ENCODE data around the gene SLMAP. TPM values are rescaled to one million over a fixed set of nuclear protein-coding genes. Genes with fewer than 3 reads are reported as not detected.

The SLMAP gene
- total and polyA plus RNA-seq, 5 donors, result 112 to 414 (median 244) TPM

DNA sequence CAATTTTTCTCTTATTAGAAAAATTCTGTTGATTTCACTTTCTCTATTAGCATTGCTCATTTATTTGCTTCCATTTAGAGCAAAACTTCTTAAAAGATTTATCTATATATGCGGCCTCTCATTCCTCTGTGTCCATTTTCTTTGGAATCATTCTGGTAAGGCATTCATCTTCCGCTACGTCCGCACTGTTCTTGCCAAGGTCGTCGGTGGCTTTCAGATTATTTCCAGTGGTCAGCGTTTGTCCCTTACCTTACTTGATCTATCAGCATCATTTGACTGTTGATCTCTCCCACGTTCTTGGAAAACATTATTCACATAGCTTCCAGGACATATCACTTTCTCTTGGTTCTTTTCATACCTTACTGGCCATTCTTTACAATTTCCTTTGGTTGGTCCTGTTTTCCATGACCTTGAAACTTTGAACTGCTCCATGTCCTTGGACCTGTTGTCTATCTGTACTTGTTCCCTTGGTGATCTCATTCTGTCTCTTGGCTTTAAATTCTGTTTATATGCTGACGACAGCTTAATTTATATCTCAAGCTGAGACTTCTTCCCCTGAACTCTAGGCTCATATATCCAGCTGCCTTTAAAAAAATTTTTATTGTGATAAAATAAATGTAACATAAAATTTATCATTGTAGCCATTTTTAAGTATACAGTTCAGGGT, 54.5 kb downstream of the SLMAP start:
- 74% methylated on average over 9 of the region's 9 CpGs for WGBS
- H3K4me3 ChIP-seq (ENCODE audit: low read length), result no peak overlapping the region
- DNase-seq (no peak), ATAC-seq (no peak)
- no peaks in the 10 kb centered on the region for H3K27me3 ChIP-seq (ENCODE audit: control insufficient read depth, insufficient read depth)
- no peaks in the 10 kb centered on the region for H3K9me3 ChIP-seq (ENCODE audit: control insufficient read depth, low read length)
- intact Hi-C loops (cut with DNase I), result no loop called here
- H3K4me1 ChIP-seq (ENCODE audit: control insufficient read depth, insufficient read depth, low read length), result peaks cover 5% of the 10 kb centered on the region
- no peak overlapping the region for H3K27ac ChIP-seq (ENCODE audit: low read length)

DNA sequence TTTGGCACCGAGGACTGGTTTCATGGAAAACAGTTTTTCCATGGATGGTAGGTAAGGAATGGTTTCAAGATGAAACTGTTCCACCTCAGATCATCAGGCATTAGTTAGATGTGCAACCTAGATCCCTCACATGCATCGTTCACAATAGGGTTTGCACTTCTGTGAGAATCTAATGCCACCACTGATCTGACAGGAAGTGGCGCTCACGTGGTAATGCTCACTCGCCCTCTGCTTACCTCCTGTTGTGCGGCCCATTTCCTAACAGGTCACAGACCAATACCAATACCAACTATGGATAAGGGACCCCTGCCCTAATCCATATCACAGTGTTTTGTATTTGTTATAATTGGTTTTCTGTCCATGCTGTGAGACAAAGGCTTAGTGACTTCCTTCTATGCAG, 58.9 kb downstream of the SLMAP start:
- peaks cover 2% of the 10 kb centered on the region for H3K4me1 ChIP-seq (ENCODE audit: control insufficient read depth, insufficient read depth, low read length)
- DNase-seq, result no peak
- no peak overlapping the region for H3K27ac ChIP-seq (ENCODE audit: low read length)
- intact Hi-C loops (cut with DNase I), result no loop called here
- 84% methylated on average over 6 of the region's 6 CpGs for WGBS
- no peak for ATAC-seq
- H3K4me3 ChIP-seq (ENCODE audit: low read length), result no peak overlapping the region
- H3K9me3 ChIP-seq (ENCODE audit: control insufficient read depth, low read length), result no peaks in the 10 kb centered on the region
- H3K27me3 ChIP-seq (ENCODE audit: control insufficient read depth, insufficient read depth), result no peaks in the 10 kb centered on the region

DNA sequence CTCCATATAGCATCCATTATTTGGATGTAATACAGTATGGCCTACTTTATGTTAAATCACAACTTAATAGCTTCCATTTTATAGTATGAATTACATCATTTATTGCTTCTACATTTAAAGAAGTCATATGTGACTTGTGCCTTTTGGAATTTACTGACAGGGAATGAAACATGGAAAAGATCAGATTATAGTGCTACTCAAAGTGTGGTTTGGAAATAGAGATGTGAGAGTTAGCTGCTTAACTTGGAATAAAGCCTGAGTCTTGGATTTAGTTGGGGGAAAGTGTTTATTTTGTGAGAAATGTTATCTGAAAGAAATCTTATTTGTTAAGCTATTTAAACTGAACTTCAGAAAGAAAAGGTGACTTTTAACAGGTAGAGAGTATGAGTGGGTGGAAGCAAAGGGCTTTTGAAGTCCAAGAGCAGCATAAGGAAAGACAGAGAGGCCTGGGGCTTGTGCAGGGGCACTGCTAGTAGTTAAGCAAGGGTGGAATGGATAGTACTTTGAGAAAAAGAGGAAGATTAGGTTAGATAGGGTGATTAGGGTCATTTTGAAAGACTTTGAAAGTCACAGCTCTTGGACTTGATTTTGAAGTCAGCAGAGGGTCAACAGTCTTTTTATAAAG, 60.5 kb downstream of the SLMAP start:
- intact Hi-C loops (cut with DNase I), result no loop called here
- DNase-seq (no peak), ATAC-seq (no peak)
- Histone ChIP-seq H3K4me3 (ENCODE audit: low read length) (no peak overlapping the region), H3K27me3 (ENCODE audit: control insufficient read depth, insufficient read depth) (no peaks in the 10 kb centered on the region), H3K4me1 (ENCODE audit: control insufficient read depth, insufficient read depth, low read length) (peaks cover 6% of the 10 kb centered on the region), H3K27ac (ENCODE audit: low read length) (no peak overlapping the region), H3K9me3 (ENCODE audit: control insufficient read depth, low read length) (no peaks in the 10 kb centered on the region)

DNA sequence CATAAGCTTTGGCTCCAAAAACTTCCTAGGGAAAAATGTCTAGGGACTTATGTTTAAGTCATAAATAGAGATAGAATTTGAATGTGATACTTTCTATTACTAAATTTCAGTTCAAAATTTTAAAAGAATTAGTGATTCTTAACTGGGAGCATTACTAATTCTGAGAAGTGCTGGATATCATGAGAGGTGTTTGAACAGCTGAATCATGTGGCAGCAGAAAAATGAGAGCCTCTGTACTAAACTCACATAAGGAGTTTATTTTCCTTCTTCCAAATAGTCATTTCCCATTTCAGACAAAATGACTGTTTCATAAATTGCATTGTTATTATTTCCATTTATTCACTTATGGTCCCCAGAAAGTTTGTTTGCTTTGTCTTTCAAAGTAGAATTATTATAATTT, 62.7 kb downstream of the SLMAP start:
- ATAC-seq (no peak), DNase-seq (no peak)
- intact Hi-C loops (cut with DNase I), result no loop called here
- H3K9me3 ChIP-seq (ENCODE audit: control insufficient read depth, low read length), result no peaks in the 10 kb centered on the region
- H3K4me3 ChIP-seq (ENCODE audit: low read length), result no peak overlapping the region
- H3K27me3 ChIP-seq (ENCODE audit: control insufficient read depth, insufficient read depth), result no peaks in the 10 kb centered on the region
- H3K4me1 ChIP-seq (ENCODE audit: control insufficient read depth, insufficient read depth, low read length), result peaks cover 8% of the 10 kb centered on the region
- no peak overlapping the region for H3K27ac ChIP-seq (ENCODE audit: low read length)

DNA sequence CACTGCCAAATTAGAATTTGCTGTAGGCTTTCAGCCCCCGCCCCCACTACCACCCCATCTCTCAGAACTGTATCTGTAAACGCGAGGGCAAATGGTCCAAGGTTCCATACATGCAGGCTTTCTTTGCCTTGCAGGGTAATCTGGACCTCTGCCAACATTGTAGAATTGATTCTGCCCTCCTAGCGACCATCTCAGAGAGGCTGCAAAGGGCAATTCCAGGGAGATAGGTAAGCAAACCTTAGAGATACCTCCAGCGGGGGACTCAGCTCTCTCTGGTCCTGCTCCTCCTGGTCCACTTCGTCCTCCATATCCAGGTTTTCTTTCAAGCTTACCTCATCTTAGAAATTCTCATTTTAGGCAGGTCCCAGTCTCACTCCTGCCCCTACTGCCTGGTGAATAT, 64.4 kb downstream of the SLMAP start:
- ATAC-seq (no peak), DNase-seq (no peak)
- H3K27ac ChIP-seq (ENCODE audit: low read length), result no peak overlapping the region
- no peak overlapping the region for H3K4me3 ChIP-seq (ENCODE audit: low read length)
- H3K27me3 ChIP-seq (ENCODE audit: control insufficient read depth, insufficient read depth), result no peaks in the 10 kb centered on the region
- H3K9me3 ChIP-seq (ENCODE audit: control insufficient read depth, low read length), result no peaks in the 10 kb centered on the region
- WGBS, result 85% methylated on average over 6 of the region's 6 CpGs
- peaks cover 6% of the 10 kb centered on the region for H3K4me1 ChIP-seq (ENCODE audit: control insufficient read depth, insufficient read depth, low read length)
- intact Hi-C loops (cut with DNase I), result loop anchor here in 1 of 4 donors (10.0 kb wide), 1 partner anchor 176 kb away; no protein-coding TSS in a partner anchor

DNA sequence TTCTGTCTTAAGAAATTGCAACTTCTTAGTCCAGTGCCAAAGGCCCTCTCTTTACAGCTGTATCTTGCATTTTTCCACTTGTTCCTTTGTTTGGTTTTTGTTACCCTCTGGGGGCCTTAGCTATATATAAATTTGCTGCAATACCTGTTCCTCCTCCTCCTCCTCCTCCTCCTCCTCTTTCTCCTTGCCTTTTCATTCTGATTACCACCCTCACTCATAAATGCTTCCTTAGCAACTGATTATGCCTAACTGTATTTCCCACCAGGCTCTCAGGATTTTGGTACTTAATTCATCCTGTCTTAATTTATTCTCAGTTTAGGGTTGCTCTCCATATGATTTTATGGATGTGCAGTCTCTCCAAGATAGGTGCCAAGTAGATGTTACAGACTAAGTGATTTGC, 65.7 kb downstream of the SLMAP start:
- intact Hi-C loops (cut with DNase I), result loop anchor here in 1 of 4 donors (10.0 kb wide), 1 partner anchor 177 kb away; no protein-coding TSS in a partner anchor
- no peak overlapping the region for H3K27ac ChIP-seq (ENCODE audit: low read length)
- H3K9me3 ChIP-seq (ENCODE audit: control insufficient read depth, low read length), result no peaks in the 10 kb centered on the region
- H3K4me3 ChIP-seq (ENCODE audit: low read length), result no peak overlapping the region
- DNase-seq, result no peak
- H3K27me3 ChIP-seq (ENCODE audit: control insufficient read depth, insufficient read depth), result no peaks in the 10 kb centered on the region
- ATAC-seq, result no peak
- peaks cover 6% of the 10 kb centered on the region for H3K4me1 ChIP-seq (ENCODE audit: control insufficient read depth, insufficient read depth, low read length)

DNA sequence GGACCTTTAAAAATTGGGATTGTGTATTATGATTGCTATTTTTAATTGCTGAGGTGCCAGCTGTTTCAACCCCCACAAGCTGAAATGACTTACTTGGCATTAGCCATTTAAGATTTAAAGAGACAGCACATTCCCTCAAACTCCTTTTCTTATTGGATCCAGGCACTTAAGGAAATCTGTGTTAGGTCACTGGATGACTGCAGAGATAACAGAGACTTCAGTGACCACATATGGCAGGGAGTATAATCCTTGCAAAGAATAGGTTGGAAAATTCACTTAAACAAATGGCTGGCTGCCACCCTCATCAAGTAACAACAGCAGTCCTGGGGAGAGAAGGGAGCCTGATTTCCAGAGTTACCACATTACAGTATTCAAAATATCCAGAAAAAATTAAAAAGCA, 66.6 kb downstream of the SLMAP start:
- no peak overlapping the region for H3K27ac ChIP-seq (ENCODE audit: low read length)
- intact Hi-C loops (cut with DNase I), result loop anchor here in 1 of 4 donors (10.0 kb wide), 1 partner anchor 178 kb away; no protein-coding TSS in a partner anchor
- peaks cover 6% of the 10 kb centered on the region for H3K4me1 ChIP-seq (ENCODE audit: control insufficient read depth, insufficient read depth, low read length)
- H3K4me3 ChIP-seq (ENCODE audit: low read length), result no peak overlapping the region
- ATAC-seq (no peak), DNase-seq (no peak)
- H3K9me3 ChIP-seq (ENCODE audit: control insufficient read depth, low read length), result no peaks in the 10 kb centered on the region
- no peaks in the 10 kb centered on the region for H3K27me3 ChIP-seq (ENCODE audit: control insufficient read depth, insufficient read depth)

DNA sequence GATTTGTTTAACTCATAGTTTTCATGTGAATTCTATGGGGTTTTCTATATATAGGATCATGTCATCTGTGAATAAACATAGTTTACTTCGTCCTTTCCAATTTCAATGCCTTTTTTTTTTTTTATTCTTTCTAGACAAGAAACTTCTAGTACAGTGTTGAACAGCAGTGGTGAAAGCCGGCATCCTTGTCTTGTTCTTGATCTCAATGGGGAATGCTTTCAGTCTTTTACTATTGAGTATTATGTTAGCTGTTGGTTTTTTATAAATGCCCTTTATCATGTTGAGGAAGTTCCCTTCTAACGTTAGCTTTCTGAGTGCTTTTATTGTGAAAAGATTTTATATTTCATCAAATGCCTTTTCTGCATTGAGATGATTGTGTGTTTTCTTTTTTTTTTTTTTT, 69.0 kb downstream of the SLMAP start:
- Histone ChIP-seq H3K27ac (ENCODE audit: low read length) (no peak overlapping the region), H3K4me1 (ENCODE audit: control insufficient read depth, insufficient read depth, low read length) (peaks cover 6% of the 10 kb centered on the region), H3K27me3 (ENCODE audit: control insufficient read depth, insufficient read depth) (no peaks in the 10 kb centered on the region), H3K4me3 (ENCODE audit: low read length) (no peak overlapping the region), H3K9me3 (ENCODE audit: control insufficient read depth, low read length) (no peaks in the 10 kb centered on the region)
- DNase-seq (no peak), ATAC-seq (no peak)
- WGBS, result 47% methylated on average over 3 of the region's 3 CpGs
- intact Hi-C loops (cut with DNase I), result loop anchor here in 1 of 4 donors (10.0 kb wide), 1 partner anchor 180 kb away; no protein-coding TSS in a partner anchor

DNA sequence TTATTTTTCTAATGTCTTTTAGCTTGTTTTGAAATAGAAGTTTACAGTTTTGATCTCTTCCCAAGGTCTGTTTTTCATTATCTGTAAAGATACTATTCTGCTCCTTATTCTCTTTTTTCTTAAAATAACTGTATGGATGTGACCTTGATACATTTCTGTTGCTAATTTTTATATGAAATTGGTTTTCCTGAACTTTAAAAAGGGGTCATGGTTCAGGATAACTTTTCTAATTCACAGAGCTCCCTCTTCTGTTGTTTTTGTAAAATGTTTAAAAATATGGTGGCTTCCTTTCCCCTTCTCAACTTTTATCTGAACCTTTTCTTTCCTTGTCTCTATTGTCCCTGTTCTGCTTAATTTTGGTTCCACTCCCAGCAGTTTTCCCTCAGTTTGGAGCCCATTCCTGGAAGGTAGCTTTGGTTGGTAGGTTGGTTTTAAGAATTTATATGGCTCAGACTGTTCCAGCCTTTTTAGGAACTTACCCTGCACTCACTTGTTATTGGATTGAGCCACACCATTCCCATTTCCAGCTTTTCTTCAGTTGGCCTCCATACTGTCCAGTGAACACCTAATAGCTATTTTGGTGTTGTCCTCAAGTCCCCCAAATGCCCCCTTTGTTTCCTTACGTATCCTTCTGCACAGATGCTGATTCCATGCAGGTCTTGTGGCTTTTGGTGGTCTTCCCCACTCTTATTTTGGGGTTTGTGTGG, 70.3 kb downstream of the SLMAP start:
- peaks cover 2% of the 10 kb centered on the region for H3K4me1 ChIP-seq (ENCODE audit: control insufficient read depth, insufficient read depth, low read length)
- H3K27ac ChIP-seq (ENCODE audit: low read length), result no peak overlapping the region
- no peak for DNase-seq
- no peak overlapping the region for H3K4me3 ChIP-seq (ENCODE audit: low read length)
- 88% methylated on average over 1 of the region's 1 CpG for WGBS
- H3K27me3 ChIP-seq (ENCODE audit: control insufficient read depth, insufficient read depth), result no peaks in the 10 kb centered on the region
- intact Hi-C loops (cut with DNase I), result loop anchor here in 1 of 4 donors (10.0 kb wide), 1 partner anchor 182 kb away; no protein-coding TSS in a partner anchor
- H3K9me3 ChIP-seq (ENCODE audit: control insufficient read depth, low read length), result no peaks in the 10 kb centered on the region
- no peak for ATAC-seq

DNA sequence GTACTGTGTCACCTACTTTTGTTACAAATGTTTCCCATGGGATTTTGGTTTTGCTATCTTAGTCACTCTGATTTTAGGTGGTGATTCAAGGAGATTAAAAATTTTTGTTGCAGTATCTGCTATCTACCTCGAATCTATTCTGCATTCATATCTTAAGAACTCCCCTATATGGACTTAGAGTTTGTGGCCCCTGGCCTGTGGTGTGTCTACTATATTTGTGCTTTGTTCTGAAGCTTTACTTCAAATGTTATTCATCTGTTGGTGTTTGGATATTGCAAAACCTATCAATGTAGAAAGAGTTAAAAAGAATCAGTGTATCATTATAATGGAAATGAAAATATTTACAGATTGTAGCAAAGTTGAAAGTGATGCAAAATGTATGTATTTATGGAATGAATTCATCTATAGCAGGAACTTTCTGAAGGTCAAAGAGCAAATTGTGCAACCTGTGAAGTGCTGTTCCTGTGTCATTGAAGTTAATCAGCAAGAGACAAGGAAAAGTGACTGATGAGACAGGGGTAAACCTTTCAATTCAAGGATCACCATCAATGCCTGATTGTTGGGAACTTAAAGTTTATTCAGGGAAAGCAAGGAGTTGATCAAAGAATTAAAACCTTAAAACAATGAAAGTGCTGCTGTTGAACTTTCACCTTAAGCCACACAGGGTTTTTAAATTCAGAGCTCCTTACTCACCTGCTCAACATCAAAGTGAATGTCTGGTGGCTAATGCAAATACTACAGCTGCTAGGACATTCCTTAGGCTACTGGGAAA, 71.0 kb downstream of the SLMAP start:
- ATAC-seq (no peak), DNase-seq (no peak)
- 68% methylated on average over 1 of the region's 1 CpG for WGBS
- Histone ChIP-seq H3K27me3 (ENCODE audit: control insufficient read depth, insufficient read depth) (no peaks in the 10 kb centered on the region), H3K4me3 (ENCODE audit: low read length) (no peak overlapping the region), H3K9me3 (ENCODE audit: control insufficient read depth, low read length) (no peaks in the 10 kb centered on the region), H3K27ac (ENCODE audit: low read length) (no peak overlapping the region), H3K4me1 (ENCODE audit: control insufficient read depth, insufficient read depth, low read length) (peaks cover 2% of the 10 kb centered on the region)
- intact Hi-C loops (cut with DNase I), result loop anchor here in 1 of 4 donors (10.0 kb wide), 1 partner anchor 182 kb away; no protein-coding TSS in a partner anchor
